Fibroblast of lung (primary cell): ENCODE data around the gene SLAMF1. TPM values are rescaled to one million over a fixed set of nuclear protein-coding genes. Genes with fewer than 3 reads are reported as not detected.

ENCODE experiments used
- DNase-seq, 2 donors: peaks; one replicate each; pipeline versions ENCODE4 v3.0.0 to v3.0.0-alpha.2; 2010; ENCODE audit warnings: low read depth in 2 of 2
- H2AFZ ChIP-seq: 2 replicates; pipeline ENCODE4 v1.5.1; 2012; ENCODE audit warnings: low read length, control low read depth, inconsistent platforms
- H3K27ac ChIP-seq: 2 replicates; pipeline ENCODE4 v1.5.1; 2011; ENCODE audit warnings: low read length, control low read depth; ENCODE audit not compliant: insufficient read depth
- H3K27me3 ChIP-seq: 2 replicates; pipeline ENCODE4 v1.5.1; 2011; ENCODE audit warnings: mild to moderate bottlenecking, low read length; ENCODE audit not compliant: control insufficient read depth, insufficient read depth
- H3K36me3 ChIP-seq: 2 replicates; pipeline ENCODE4 v1.5.1; 2011; ENCODE audit warnings: low read length; ENCODE audit not compliant: control insufficient read depth, insufficient read depth
- H3K4me1 ChIP-seq: 2 replicates; pipeline ENCODE4 v1.5.1; 2011; ENCODE audit warnings: low read length; ENCODE audit not compliant: control insufficient read depth, insufficient read depth; ENCODE audit errors: extremely low read depth
- H3K4me2 ChIP-seq: 2 replicates; pipeline ENCODE4 v1.5.1; 2011; ENCODE audit warnings: low read length, control low read depth; ENCODE audit not compliant: insufficient read depth; ENCODE audit errors: extremely low read depth
- H3K4me3 ChIP-seq, 4 experiments: fragments of 200-600 bp in 1 of 4; sonication (generic) in 1 of 4; replicated peaks in 1 of 4; 2 replicates each; pipeline ENCODE4 v1.5.1; 2011 to 2016; ENCODE audit warnings: low read length in 4 of 4, low read depth in 3 of 4, mild to moderate bottlenecking in 3 of 4, control low read depth in 2 of 4, inconsistent platforms in 1 of 4, mixed read lengths in 1 of 4; ENCODE audit not compliant: insufficient read depth in 1 of 4; ENCODE audit errors: control extremely low read depth in 1 of 4
- H3K79me2 ChIP-seq: 2 replicates; pipeline ENCODE4 v1.5.1; 2012; ENCODE audit warnings: mild to moderate bottlenecking, low read length, inconsistent platforms; ENCODE audit not compliant: control insufficient read depth, insufficient read depth
- H3K9ac ChIP-seq: 2 replicates; pipeline ENCODE4 v1.5.1; 2011; ENCODE audit warnings: mild to moderate bottlenecking, low read length, control low read depth; ENCODE audit not compliant: insufficient read depth
- H3K9me3 ChIP-seq: 2 replicates; pipeline ENCODE4 v1.5.1; 2012; ENCODE audit warnings: low read depth, low read length; ENCODE audit not compliant: control insufficient read depth, insufficient read depth
- H4K20me1 ChIP-seq: 2 replicates; pipeline ENCODE4 v1.5.1; 2011; ENCODE audit warnings: low read length; ENCODE audit not compliant: control insufficient read depth, insufficient read depth; ENCODE audit errors: extremely low read depth
- EZH2 ChIP-seq: IDR thresholded peaks from 2 replicates; pipeline ENCODE4 v1.5.1; 2012; ENCODE audit warnings: low read length, control low read depth, mild to moderate bottlenecking; ENCODE audit errors: missing control alignments
- polyA plus RNA-seq, 2 donors: library from polyadenylated mRNA; depleted of rRNA in 1 of 2; stranded (reverse) in 1 of 2; unstranded in 1 of 2; fragments of >200 nt; gene quantifications; 2 replicates each; pipeline ENCODE4 v1.2.1, GENCODE V29; 2011 to 2012; ENCODE audit warnings: missing spikeins in 1 of 2
- total RNA-seq: library from RNA; depleted of rRNA; stranded (reverse); fragments of >200 nt; gene quantifications from 2 replicates; pipeline ENCODE4 v1.2.1, GENCODE V29; 2014
- TF ChIP-seq, protein P1 (sequence below), 2 donors: IDR thresholded peaks in 1 of 2; conservative IDR thresholded peaks in 1 of 2; 1 replicate in 1 of 2; 2 replicates in 1 of 2; pipeline ENCODE4 v1.5.1; 2011 to 2012; ENCODE audit warnings: low read length in 2 of 2, control low read depth in 1 of 2, inconsistent platforms in 1 of 2, low read depth in 1 of 2, mild to moderate bottlenecking in 1 of 2

SLAMF1 gene
- total and polyA plus RNA-seq, 2 donors (not counting 1 experiment from before 2014, with no cell fraction given) = not detected

DNA sequence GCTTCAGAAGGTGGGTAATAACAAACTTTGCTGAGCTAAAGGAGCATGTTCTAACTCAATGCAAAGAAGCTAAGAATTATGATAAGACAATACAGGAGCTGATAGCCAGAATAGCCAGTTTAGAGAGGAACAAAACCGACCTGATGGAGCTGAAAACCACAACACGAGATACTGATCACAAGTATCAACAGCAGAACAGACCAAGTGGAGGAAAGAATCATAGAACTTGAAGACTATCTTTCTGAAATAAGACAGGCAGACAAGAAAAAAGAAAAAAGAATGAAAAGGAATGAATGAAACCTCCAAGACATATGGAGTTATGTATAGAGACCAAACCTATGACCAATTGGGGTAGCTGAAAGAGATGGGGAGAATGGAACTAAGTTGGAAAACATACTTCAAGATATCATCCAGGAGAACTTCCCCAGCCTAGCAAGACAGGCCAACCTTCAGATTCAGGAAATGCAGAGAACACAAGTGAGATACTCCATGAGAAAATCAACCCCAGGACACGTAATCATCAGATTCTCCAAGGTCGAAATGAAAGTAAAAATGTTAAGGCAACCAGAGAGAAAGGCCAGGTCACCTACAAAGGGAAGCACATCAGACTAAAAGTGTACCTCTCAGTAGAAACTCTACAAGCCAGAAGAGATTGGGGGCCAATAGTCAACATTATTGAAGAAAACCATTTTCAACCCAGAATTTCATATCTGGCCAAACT lies 88.0 kb downstream of the SLAMF1 start:
- TF ChIP-seq EZH2 = no peak
- TF ChIP-seq, protein P1, sequence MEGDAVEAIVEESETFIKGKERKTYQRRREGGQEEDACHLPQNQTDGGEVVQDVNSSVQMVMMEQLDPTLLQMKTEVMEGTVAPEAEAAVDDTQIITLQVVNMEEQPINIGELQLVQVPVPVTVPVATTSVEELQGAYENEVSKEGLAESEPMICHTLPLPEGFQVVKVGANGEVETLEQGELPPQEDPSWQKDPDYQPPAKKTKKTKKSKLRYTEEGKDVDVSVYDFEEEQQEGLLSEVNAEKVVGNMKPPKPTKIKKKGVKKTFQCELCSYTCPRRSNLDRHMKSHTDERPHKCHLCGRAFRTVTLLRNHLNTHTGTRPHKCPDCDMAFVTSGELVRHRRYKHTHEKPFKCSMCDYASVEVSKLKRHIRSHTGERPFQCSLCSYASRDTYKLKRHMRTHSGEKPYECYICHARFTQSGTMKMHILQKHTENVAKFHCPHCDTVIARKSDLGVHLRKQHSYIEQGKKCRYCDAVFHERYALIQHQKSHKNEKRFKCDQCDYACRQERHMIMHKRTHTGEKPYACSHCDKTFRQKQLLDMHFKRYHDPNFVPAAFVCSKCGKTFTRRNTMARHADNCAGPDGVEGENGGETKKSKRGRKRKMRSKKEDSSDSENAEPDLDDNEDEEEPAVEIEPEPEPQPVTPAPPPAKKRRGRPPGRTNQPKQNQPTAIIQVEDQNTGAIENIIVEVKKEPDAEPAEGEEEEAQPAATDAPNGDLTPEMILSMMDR (conservative IDR thresholded peaks at IDR 0.05 in 1 of 2, IDR thresholded peaks at IDR 0.05 in 1 of 2; ENCODE audit: low read depth in 1 of 2, low read length in 2 of 2) = no peak
- Histone ChIP-seq H3K9ac (no peak overlapping the region), H3K4me2 (no peak overlapping the region), H3K27me3 (no peaks in the 10 kb centered on the region), H3K9me3 (no peaks in the 10 kb centered on the region), H3K4me1 (no peaks in the 10 kb centered on the region), H2AFZ (no peak overlapping the region), H3K27ac (no peak overlapping the region), H3K4me3 (no peak overlapping the region), H3K36me3 (no peaks in the 10 kb centered on the region), H4K20me1 (no peaks in the 10 kb centered on the region), H3K79me2 (no peaks in the 10 kb centered on the region)
- no peak for DNase-seq

Other genes with a start within 250 kb of the SLAMF1 start
- under 0.01 TPM in 1 of 2 replicates, not detected in the other for gene VANGL2, start 246.5 kb downstream of the SLAMF1 start, total RNA-seq
- 0.01 and 0.02 TPM in 2 replicates for gene VANGL2, start 246.5 kb downstream of the SLAMF1 start, polyA plus RNA-seq
- gene SLAMF6, start 123.8 kb downstream of the SLAMF1 start, total RNA-seq = not detected in 2 replicates
- not detected in 2 replicates for gene SLAMF6, start 123.8 kb downstream of the SLAMF1 start, polyA plus RNA-seq
- under 0.01 TPM in 1 of 2 replicates, not detected in the other for gene CD84, start 67.5 kb downstream of the SLAMF1 start, total RNA-seq
- not detected in 2 replicates for gene CD84, start 67.5 kb downstream of the SLAMF1 start, polyA plus RNA-seq
- gene CD48, start 64.8 kb upstream of the SLAMF1 start, total RNA-seq = under 0.01 TPM in 1 of 2 replicates, not detected in the other
- gene CD48, start 64.8 kb upstream of the SLAMF1 start, polyA plus RNA-seq = 0.03 TPM in 1 of 2 replicates, not detected in the other
- gene SLAMF7, start 92.2 kb upstream of the SLAMF1 start, total RNA-seq = not detected in 2 replicates
- gene SLAMF7, start 92.2 kb upstream of the SLAMF1 start, polyA plus RNA-seq = not detected in 2 replicates
- not detected in 2 replicates for gene LY9, start 149.1 kb upstream of the SLAMF1 start, total RNA-seq
- gene LY9, start 149.1 kb upstream of the SLAMF1 start, polyA plus RNA-seq = not detected in 2 replicates
- gene CD244, start 215.8 kb upstream of the SLAMF1 start, total RNA-seq = not detected in 2 replicates
- gene CD244, start 215.8 kb upstream of the SLAMF1 start, polyA plus RNA-seq = not detected in 2 replicates
- gene ITLN1, start 238.1 kb upstream of the SLAMF1 start, total RNA-seq = under 0.01 TPM in 1 of 2 replicates, not detected in the other
- not detected in 2 replicates for gene ITLN1, start 238.1 kb upstream of the SLAMF1 start, polyA plus RNA-seq